ENCODE results near the gene LRP1-AS. TPM values are rescaled to one million over a fixed set of nuclear protein-coding genes. Genes with fewer than 3 reads are reported as not detected.

The LRP1-AS gene
- total and polyA plus RNA-seq, 3 donors from 2014 or later = not detected

DNA sequence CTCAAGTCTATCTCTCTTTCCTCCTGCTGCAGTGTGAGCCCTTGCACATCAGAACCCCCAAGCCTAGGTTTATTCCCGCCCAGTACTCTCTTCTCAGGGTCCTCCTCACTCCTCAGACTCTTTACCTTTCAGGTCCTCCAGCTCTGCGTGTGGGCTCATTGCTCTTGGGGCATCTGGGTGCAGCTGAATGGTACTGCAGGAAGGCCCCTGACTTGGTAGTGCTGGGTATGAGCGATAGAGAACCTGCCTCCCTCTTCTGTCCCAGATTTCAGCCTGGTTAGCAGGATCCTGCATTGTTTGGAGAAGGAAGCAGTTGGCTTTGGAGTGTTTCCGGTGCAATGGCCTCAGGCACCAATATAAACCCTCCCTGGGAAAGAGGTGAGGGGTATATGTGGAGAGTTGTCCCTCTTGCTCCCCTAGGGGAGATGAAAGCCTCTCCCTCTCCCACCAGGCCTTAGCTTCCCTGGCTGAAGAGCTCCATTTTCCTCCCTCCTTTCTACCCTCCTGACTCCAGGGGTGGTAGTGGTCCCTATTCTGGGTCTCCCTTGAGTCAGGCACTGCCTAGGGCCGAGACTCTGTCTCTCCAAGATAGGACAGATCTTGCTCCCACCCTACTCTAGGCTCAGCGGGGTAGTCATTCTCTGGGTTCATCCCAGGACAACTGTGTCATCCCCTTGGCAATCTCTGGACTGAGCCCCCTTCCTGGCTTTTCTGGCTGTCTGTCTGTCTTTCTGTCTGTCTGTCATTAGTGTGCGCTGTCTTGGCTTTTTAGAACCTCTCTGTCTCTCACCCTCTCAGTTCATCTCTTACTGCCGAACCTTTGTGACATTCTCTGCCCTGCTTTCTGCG, 15.3 kb downstream of the LRP1-AS start:
- Histone ChIP-seq H3K4me3 (no peak overlapping the region), H3K36me3 (ENCODE audit: low read depth, missing control alignments) (no peaks in the 10 kb centered on the region), H3K27me3 (no peaks in the 10 kb centered on the region), H3K4me1 (peaks cover 70% of the 10 kb centered on the region), H3K9me3 (no peaks in the 10 kb centered on the region), H3K27ac (peak overlapping the region; percentile 60 to 98)
- TF ChIP-seq POLR2A (IDR thresholded peaks at IDR 0.05) = no peak
- TF ChIP-seq, protein P1, sequence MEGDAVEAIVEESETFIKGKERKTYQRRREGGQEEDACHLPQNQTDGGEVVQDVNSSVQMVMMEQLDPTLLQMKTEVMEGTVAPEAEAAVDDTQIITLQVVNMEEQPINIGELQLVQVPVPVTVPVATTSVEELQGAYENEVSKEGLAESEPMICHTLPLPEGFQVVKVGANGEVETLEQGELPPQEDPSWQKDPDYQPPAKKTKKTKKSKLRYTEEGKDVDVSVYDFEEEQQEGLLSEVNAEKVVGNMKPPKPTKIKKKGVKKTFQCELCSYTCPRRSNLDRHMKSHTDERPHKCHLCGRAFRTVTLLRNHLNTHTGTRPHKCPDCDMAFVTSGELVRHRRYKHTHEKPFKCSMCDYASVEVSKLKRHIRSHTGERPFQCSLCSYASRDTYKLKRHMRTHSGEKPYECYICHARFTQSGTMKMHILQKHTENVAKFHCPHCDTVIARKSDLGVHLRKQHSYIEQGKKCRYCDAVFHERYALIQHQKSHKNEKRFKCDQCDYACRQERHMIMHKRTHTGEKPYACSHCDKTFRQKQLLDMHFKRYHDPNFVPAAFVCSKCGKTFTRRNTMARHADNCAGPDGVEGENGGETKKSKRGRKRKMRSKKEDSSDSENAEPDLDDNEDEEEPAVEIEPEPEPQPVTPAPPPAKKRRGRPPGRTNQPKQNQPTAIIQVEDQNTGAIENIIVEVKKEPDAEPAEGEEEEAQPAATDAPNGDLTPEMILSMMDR (IDR thresholded peaks at IDR 0.05) = no peak
- no peak for DNase-seq
- WGBS, 2 donors = 42 to 49% methylated on average over 9 of the region's 9 CpGs
- intact Hi-C loops (cut with DNase I; ENCODE audit: low total_unique reads) = no loop called here

DNA sequence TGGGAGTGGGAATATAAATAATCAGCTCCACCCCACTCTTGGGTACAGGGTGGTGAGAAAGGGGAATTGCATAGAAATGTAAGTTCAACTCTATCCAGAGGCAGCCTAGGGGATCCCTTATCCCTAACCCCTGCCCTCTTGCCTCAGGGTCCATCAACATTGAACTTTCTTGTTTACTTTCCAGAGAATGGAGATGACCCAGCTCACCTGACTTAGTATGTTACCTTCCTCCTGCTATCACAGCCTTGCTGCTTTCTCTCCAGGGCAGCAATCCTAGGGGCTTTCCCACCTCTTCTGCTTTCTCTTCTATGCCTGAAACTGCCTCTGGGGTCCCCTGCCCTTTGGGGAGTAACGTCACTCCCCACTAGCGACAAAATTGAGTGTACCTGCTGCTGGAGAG, 16.5 kb downstream of the LRP1-AS start:
- peak overlapping the region; percentile 98 to 99 for H3K27ac ChIP-seq
- H3K4me3 ChIP-seq = no peak overlapping the region
- no peak for DNase-seq
- intact Hi-C loops (cut with DNase I; ENCODE audit: low total_unique reads) = no loop called here
- H3K27me3 ChIP-seq = no peaks in the 10 kb centered on the region
- no peaks in the 10 kb centered on the region for H3K9me3 ChIP-seq
- no peaks in the 10 kb centered on the region for H3K36me3 ChIP-seq (ENCODE audit: low read depth, missing control alignments)
- 44 to 47% methylated on average over 2 of the region's 2 CpGs for WGBS, 2 donors
- H3K4me1 ChIP-seq = peaks cover 70% of the 10 kb centered on the region
- TF ChIP-seq, protein P1 (IDR thresholded peaks at IDR 0.05) = no peak
- no peak for TF ChIP-seq POLR2A (IDR thresholded peaks at IDR 0.05)

DNA sequence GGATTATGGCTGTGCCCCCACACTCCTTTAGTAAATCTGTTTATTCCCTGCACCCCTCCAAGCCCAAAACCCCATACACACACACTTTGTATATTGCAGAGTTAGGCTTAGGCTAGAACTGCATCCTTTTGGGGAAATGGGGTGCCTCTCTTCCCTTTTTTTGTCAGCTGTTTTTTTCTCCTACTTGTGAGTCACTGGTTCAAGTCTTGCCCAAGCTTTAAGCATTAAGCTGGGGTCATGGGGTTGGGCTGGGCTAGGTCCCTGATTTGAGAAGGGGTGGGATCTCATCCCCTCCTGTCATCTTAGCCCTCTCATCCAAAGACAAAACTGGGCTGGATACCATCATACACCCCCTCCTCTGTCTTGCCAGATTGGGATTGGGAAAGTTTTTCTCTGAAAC, 17.5 kb downstream of the LRP1-AS start:
- DNase-seq = no peak
- Histone ChIP-seq H3K27me3 (no peaks in the 10 kb centered on the region), H3K9me3 (no peaks in the 10 kb centered on the region), H3K36me3 (ENCODE audit: low read depth, missing control alignments) (no peaks in the 10 kb centered on the region), H3K27ac (peak overlapping the region; percentile 98 to 99), H3K4me3 (peak overlapping the region; percentile 65 to 92), H3K4me1 (peaks cover 59% of the 10 kb centered on the region)
- intact Hi-C loops (cut with DNase I; ENCODE audit: low total_unique reads) = no loop called here
- TF ChIP-seq POLR2A (IDR thresholded peaks at IDR 0.05) = no peak
- TF ChIP-seq, protein P1 (IDR thresholded peaks at IDR 0.05) = no peak

DNA sequence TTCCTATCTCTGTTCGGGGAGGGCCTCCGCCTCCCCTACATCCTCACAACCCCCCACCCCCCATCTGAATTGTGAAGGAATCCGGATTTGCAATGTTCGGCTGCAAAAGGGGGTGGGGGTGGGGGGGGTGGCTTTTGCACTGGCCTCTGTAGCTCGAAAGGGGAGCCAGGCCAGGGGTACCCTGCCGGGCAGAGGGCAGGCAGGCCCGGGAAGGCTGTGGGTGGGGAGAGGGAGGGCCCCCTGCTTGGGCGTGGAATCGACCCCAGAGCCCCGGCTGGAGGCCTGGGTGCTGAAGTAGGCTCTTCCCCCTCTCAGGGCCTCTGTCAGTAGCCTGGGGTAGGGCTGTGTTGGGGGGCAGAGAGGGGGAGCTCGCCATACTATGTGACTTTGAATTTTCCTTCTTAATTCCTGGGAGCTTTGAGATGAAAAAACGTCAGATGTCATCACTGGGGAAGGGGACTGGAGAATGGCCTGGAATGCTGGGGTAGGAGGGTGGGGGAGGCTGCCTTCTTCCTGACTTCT, 18.0 kb downstream of the LRP1-AS start:
- Histone ChIP-seq H3K27ac (peak overlapping the region; percentile 98 to 99), H3K36me3 (ENCODE audit: low read depth, missing control alignments) (no peaks in the 10 kb centered on the region), H3K9me3 (no peaks in the 10 kb centered on the region), H3K4me1 (peaks cover 54% of the 10 kb centered on the region), H3K27me3 (no peaks in the 10 kb centered on the region), H3K4me3 (peak overlapping the region; percentile 65 to 92)
- no peak for TF ChIP-seq POLR2A (IDR thresholded peaks at IDR 0.05)
- TF ChIP-seq, protein P1 (IDR thresholded peaks at IDR 0.05) = no peak
- intact Hi-C loops (cut with DNase I; ENCODE audit: low total_unique reads) = no loop called here
- DNase-seq = no peak
- WGBS, 2 donors = 0 to 9% methylated on average over 2 to 10 of the region's 12 CpGs
